ENCODE data around the gene NEBL. TPM values are rescaled to one million over a fixed set of nuclear protein-coding genes. Genes with fewer than 3 reads are reported as not detected.

NEBL gene
- total RNA-seq, 1 experiment from 2014 or later, result 0.05 TPM

DNA sequence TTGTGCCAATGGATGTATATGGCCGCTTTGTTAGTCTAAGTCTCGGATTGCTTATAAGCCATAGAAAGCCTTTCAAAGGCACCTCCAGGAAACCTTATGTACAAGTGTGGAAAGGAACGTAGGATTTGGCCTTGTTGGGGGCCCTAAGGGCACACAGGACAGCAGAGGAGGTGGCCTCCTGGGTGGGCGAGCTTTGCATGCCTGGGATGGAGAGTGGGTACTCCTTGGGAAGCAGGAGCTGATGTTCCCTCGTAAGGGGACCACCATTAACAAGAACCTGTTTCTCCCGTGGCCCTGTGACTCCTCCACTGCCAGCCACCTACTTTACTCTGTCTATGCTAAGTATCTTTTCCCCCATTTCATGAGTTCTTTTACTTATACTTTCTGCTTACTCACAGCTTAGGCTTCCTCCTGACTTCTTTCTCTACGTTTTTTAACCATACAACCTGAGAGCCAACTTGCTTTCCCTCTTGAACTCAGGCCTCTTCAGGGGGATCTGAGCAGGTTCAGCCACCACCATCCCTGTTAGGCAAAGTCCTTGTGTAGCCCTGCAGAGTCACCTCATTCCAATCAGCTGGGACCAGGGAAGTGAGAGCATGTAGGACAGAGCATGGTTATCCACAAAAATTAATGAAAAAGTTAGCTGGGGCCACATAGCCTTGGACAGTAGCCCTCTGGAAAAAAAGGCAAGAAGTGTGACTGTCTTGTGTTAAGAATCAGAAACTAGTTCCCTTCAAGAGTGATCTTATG lies 118.9 kb downstream of the NEBL start:
- DNase-seq (ENCODE audit: low read depth), result no peak

DNA sequence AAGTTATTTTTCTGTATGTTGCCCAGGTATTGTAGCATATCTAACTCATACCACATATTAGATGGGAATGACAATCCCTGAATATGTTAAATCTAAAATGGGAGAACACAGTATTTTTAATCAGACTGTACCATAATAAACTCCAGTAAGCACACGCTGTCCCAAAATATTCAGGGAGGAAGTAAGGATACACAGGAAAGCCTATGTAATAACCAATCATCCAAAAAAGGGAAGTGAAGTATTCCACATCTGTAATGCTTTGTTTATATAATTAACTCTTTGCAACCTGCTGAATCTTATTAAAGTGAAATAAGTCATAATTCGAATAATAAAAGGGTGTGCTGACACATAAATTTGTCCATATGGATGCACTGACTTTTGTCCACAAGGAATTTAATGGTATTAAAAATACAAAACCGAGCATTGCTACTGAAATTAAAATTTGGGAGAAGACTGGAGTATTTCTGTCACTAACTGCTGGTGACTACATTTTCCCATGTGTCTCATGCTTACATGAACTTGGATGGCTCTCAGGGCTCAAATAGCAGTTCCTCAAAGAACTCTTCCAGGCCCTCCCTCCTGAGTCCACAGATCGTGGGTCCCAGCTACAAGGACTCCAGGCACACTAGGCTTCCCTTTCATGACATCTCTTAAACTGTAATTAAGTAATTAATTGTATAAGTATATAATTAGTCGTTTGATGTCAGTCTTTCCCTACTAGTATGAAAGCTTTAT lies 120.6 kb downstream of the NEBL start:
- DNase-seq (ENCODE audit: low read depth), result no peak

DNA sequence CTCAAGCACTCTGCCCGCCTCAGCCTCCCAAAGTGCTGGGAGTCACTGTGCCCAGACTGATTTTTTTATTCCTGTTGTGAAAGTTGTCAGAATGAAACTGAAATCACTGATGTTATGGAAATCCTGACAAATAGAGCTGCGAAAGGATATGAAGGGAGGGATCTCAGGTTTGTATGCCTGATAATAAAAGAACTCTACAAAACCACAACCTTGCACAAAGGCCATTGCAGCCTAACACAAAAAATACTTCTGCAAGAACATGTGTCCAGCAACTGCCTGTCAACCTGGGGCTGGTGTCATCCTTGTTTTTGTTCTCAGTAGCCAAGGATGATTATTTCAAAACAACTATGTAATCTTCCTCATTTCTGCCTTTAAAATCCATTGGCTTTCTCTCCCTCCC lies 126.1 kb downstream of the NEBL start:
- DNase-seq (ENCODE audit: low read depth), result no peak

DNA sequence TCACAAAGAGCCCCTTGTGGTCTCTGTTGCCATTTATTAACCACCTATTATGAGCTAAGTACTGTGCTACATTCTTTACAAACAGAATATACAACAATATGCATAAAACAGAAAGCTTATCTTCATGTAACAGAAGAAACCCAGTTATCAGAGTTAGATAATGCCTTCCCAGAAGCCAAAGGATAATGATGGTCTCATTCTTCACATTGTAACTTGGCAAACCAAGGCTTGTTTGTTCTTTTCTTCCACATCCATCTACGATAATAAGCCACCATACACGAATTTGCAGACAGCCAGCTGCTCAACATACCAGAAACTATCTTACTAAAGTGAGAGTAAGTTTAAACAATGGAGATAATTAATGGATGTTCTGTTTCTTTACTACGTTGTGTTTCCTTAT lies 127.6 kb downstream of the NEBL start:
- no peak for DNase-seq (ENCODE audit: low read depth)

DNA sequence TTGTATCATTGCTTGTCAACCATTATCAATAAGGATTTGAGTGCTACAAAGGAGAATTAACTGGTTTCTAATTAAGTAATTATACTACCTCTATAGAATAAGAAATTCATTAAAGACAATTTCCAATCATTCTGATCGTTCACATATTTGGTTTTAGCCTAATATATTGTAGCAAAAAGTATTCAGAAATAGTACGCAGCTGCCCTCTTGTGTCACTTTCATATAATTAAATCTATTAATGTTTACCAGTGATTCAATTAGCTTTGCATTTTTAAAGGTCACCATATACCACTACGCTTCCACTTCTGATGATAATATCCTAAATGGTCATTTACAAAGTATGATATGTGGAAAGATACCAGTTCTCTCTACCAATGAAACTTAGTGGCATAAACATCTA lies 128.3 kb downstream of the NEBL start:
- DNase-seq (ENCODE audit: low read depth), result no peak

DNA sequence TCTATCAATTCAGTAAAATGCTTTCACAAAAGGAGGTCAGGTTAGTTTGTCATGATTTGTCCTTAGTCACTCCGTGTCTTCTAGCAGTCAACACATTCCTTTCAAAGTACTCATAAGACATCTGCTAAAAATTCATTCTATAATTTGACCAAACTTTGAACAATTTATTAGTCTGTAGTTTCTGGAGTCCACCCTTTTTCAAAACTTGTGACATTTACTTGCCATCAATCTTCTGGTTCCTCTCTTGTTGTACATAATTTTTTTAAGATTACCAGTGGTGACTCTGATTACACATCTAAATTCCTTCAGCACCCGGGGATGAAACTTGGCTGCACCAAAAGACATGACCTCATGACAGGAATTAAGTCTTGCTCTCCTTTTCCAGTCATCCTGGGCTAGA lies 130.1 kb downstream of the NEBL start:
- DNase-seq (ENCODE audit: low read depth), result peak; percentile 42

DNA sequence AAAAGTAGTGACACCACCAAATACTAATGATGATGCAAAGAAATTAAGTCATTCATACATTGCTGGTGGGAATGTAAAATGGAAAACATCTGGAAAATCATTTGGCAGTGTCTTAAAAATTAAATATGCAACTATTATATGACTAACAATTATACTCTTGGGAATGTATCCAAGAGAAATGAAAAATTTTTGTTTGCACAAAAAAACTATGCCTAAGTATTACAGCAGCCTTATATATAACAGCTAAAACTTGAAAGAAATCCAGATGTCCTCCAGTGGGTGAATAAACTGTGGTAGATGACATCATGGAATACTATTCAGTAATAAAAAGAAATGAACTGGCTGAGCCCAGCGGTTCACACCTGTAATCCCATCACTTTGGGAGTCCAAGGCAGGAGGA lies 132.0 kb downstream of the NEBL start:
- DNase-seq (ENCODE audit: low read depth), result no peak

DNA sequence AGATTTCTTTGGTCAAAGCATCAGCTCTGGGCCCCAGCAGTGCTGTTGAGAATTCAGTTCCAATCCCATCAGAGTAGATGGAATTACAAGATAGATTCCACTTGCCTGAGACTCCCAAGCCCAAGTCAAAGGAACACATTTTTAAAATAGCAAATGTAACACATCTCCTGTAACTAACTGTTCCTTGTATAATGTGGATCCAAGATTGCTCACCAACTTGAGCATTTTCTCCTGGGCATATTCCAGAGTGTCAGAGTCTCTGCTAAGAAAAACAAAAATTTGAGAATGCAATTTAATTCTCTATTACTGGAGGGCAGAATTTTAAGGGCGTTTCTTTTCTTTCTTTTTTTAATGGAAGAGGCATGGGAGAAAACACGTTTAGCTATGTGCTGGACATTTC lies 136.7 kb downstream of the NEBL start:
- no peak for DNase-seq (ENCODE audit: low read depth)

DNA sequence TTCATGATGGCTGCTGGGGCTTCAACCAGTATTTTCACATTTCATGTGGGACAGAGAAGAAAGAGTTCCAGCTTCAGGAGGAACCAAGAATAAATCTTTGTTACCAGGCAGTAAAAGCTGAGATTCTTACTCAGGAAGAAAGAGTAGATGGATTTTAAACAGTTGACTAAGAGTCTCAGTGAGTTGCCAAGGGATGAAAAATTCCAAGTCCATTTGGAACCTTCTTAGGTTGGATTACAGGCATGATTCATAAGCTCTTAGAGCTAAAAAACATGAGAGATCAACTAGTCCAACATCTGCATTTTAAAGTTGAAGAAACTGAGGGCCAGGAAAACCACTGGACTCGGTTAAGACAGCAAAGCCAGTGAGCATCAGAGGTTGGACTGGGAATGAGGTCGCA lies 148.6 kb downstream of the NEBL start:
- no peak for DNase-seq (ENCODE audit: low read depth)

DNA sequence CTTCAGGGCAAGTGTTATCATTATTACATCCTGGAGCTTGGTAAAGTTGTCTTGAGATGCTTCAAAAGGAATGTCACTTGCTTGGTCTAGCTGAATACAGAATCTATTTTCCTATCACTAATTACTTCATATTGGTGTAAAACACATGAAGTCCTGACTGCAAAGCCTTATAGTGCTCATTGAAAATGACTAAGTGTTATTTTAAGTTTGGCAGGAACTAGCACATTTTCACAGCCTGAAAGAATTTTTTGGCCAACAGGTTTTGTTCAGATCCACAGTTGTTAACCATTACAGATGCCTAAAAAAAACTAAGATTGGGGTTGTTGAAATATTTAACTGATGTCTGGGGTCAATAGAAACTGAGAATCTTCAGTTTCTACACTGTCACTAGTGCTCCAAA lies 149.3 kb downstream of the NEBL start:
- DNase-seq (ENCODE audit: low read depth), result no peak

DNA sequence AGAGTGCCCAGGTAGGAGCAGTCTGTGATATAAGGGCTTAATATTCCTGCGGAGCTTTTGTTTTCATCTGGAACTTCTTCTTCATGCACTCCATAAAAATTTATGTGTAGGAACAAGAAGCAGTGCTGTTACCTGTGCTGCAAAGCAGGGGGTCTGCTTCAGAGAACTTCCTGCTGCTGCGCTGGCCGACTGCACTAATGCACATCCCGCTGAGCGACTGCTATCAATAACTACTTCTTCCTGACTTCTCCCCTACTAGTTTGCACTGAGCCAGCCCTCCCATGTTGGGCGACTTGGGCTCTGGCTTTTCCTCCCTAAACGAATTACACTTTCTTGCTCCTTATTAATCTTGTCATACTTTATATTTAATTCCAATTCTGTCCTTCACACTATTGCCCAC lies 150.3 kb downstream of the NEBL start:
- no peak for DNase-seq (ENCODE audit: low read depth)

DNA sequence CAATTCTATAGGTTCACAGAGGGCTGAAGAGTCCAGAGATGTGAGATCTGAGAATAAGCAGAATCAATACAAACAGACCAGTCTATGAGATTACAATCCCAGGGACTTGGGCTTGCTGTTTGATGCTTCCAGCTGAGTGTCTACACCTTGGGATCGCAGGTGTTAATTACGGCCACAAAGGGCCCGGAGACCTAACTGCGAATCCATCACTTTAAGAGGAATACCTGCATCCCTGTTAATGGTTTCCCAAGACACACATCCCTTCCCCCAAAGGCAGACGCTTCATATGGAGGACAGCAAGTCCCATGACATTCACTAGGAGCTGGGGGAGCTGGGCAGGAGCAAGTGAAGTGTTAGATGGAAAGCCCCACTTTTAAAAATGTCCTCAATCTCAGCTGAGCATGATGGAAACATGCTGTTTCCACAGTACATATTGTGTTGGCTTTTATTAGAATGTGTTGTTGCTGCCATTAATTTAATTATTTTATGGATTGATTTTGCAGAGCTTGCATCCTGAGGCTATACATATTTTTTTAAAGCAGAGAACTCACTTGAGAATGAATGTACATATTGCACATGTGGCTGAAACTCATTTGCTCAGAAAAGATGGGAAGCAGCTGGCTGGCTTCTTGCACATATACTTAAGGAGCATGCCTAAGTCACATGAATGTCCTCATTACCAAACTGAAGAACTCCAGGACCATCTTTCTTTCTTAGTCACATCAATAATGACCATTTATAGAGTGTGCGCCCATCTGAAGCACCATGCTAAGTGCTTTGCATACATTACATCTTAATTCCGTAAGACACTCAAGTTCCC lies 151.3 kb downstream of the NEBL start:
- DNase-seq (ENCODE audit: low read depth), result no peak

DNA sequence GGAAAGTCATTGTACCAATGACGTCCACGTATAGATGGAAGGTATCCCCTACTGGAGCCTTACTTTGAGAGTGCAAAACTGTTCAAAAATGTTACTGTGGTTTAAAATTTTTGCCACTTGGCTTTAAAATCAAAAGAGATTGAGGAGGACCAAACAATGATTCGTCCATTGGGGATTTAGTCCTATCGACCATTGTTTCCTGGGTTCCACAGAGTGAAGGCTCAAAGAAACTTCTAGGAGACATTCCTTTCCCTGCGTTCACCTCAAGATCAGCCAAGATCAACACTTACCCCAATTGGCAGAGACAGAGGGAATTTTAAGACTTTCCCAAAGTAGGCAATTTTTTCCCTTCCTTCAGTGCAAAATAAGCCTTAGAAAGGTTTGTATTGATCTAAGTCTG lies 152.3 kb downstream of the NEBL start:
- no peak for DNase-seq (ENCODE audit: low read depth)

DNA sequence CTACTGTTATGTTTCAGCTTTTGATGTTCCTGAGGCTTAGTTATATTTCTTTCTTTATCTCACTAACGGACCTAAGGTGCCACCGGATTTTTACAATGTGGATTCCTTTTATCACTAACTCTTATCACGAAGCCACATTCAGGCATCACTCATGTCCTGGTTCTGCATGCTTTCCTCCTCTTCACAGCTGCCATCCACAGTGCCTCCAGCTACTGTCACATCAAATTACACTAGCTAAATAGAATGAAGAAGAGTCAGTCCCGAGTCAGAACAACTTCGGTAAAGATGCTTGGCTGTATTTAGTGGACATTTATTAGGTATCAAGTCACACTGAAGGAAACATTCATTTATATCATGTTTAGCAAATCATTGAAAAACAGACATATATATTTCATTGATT lies 153.2 kb downstream of the NEBL start:
- DNase-seq (ENCODE audit: low read depth), result no peak

DNA sequence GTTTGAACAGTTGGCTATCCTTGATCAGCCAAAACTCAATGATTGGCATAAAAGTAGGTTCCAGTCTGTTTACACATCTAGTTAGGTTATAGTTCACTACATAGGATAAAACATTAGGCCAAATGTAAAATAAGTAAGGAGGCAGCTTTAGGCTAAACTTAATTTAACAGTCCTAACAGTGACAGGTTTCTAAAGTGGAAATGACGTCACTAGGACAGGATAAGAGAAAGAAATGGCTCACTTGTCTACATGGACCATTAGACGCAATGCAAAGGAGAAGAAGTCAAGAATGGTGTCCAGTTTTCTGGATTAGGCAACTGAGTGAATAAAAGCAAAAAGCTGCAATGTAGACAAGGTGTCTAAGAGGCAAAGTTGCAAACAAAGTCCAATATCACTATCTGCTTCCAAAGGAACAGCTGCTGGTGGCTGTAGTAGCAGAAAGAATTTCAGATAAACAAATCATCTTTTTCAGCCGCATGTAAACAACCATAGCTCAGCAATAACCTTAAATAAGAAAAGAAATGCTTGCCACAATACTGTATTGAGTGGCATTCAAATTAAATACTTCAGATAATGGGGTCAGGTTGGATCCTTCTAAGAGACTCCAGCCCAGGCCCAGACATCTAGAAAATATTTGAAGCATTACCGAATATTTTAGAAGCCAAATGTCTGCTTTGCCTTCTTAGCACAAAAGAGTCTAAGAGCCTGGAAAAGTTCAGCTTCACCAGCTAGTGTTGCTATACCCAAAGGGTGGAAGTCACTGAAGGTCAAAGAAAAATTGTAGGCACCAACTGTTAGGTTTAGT lies 154.2 kb downstream of the NEBL start:
- DNase-seq (ENCODE audit: low read depth), result no peak

DNA sequence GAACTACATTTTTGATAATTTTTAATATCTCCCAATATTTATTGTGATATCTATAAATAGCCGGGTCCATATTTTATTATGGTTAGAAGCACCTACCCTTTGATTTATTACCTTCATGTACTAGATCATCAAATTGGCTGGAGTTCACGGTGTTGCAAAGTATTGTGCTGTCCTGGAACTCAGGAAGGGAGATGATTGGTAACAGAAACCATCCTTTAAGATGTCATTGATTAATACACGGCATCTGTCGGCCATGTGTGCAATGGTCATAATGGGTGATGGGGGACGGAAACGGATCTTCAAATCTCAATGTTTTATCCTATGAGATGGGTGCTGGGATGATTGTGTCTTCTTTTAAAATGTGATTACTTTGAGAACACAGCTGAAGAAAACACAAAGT lies 157.0 kb downstream of the NEBL start:
- DNase-seq (ENCODE audit: low read depth), result no peak

DNA sequence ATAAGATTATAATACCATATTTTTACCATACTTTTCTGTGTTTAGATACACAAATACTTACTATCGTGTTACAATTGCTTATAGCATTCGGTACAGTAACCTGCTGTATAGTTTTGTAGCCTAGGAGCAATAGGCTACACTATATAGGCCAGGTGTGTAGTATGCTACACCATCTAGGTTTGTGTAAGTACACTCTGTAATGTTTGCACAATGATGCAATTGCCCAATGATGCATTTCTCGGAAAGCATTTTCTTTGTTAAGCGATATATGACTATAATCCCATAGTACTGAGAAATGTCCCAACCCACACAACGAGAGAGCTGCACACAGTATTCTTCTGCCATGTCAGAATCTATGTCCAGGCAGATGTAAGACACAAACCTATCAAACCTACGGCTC lies 160.0 kb downstream of the NEBL start:
- no peak for DNase-seq (ENCODE audit: low read depth)

All from M059J (cell line).